ENCODE results near the gene SNX27. TPM values are rescaled to one million over a fixed set of nuclear protein-coding genes. Genes with fewer than 3 reads are reported as not detected.
"Not testable (repeated sequence)": the region's sequence is repeated elsewhere in the genome, so short reads cannot be mapped to it uniquely, and the experiment has no call there.

SNX27 gene
- total RNA-seq, 2 donors from 2014 or later, result 24.1 to 38.4 TPM

GRCh38 chr1:151596166-151596953 lies 15.5 kb upstream of the SNX27 start:
- 89% methylated on average over 5 of the region's 5 CpGs for WGBS
- H3K36me3 ChIP-seq, result no peaks in the 10 kb centered on the region
- intact Hi-C loops (cut with DNase I), result loop anchor here (10.0 kb wide), 2 partner anchors 62 to 408 kb away; no protein-coding TSS in a partner anchor
- DNase-seq (ENCODE audit: low spot score), result no peak
- no peak overlapping the region for H3K27ac ChIP-seq
- no peaks in the 10 kb centered on the region for H3K27me3 ChIP-seq (replicated peaks; ENCODE audit: insufficient read depth)
- no peaks in the 10 kb centered on the region for H3K4me1 ChIP-seq (replicated peaks)
- no peaks in the 10 kb centered on the region for H3K9me3 ChIP-seq
- TF ChIP-seq POLR2A (IDR thresholded peaks at IDR 0.05) (no peak), CTCF (IDR thresholded peaks at IDR 0.05) (no peak), POLR2AphosphoS5 (IDR thresholded peaks at IDR 0.05) (no peak)
- H3K4me3 ChIP-seq, result no peak overlapping the region

- 83% methylated on average over 5 of the region's 5 CpGs for WGBS
- H3K4me1 ChIP-seq (replicated peaks); H3K36me3 ChIP-seq; H3K9me3 ChIP-seq; DNase-seq (ENCODE audit: low spot score); H3K27me3 ChIP-seq (replicated peaks; ENCODE audit: insufficient read depth); intact Hi-C loops (cut with DNase I); H3K27ac ChIP-seq; H3K4me3 ChIP-seq: not testable (repeated sequence)
Observed at GRCh38 chr1:151602550-151602949, 9.3 kb upstream of the SNX27 start.

- Histone ChIP-seq H3K36me3 (no peaks in the 10 kb centered on the region), H3K27me3 (replicated peaks; ENCODE audit: insufficient read depth) (no peaks in the 10 kb centered on the region), H3K9me3 (no peaks in the 10 kb centered on the region), H3K4me1 (replicated peaks) (no peaks in the 10 kb centered on the region), H3K4me3 (no peak overlapping the region), H3K27ac (no peak overlapping the region)
- 70% methylated on average over 2 of the region's 2 CpGs for WGBS
- no peak for DNase-seq (ENCODE audit: low spot score)
- TF ChIP-seq POLR2A (IDR thresholded peaks at IDR 0.05), result no peak
- TF ChIP-seq POLR2AphosphoS5 (IDR thresholded peaks at IDR 0.05), result no peak
- TF ChIP-seq CTCF (IDR thresholded peaks at IDR 0.05), result no peak
- intact Hi-C loops (cut with DNase I), result no loop called here
Observed at GRCh38 chr1:151604291-151604690, 7.6 kb upstream of the SNX27 start.

GRCh38 chr1:151606384-151606783 lies 5.5 kb upstream of the SNX27 start:
- no peak for DNase-seq (ENCODE audit: low spot score)
- intact Hi-C loops (cut with DNase I), result loop anchor here (5.0 kb wide), 1 partner anchor 116 kb away; the partner anchor contains the start of gene RIIAD1
- Histone ChIP-seq H3K27ac (no peak overlapping the region), H3K4me1 (replicated peaks) (no peaks in the 10 kb centered on the region), H3K27me3 (replicated peaks; ENCODE audit: insufficient read depth) (no peaks in the 10 kb centered on the region), H3K9me3 (no peaks in the 10 kb centered on the region), H3K4me3 (no peak overlapping the region), H3K36me3 (no peaks in the 10 kb centered on the region)
- TF ChIP-seq POLR2A (IDR thresholded peaks at IDR 0.05), result no peak
- TF ChIP-seq POLR2AphosphoS5 (IDR thresholded peaks at IDR 0.05), result no peak
- TF ChIP-seq CTCF (IDR thresholded peaks at IDR 0.05), result no peak

GRCh38 chr1:151606857-151607256 lies 5.0 kb upstream of the SNX27 start:
- no peaks in the 10 kb centered on the region for H3K9me3 ChIP-seq
- 77% methylated on average over 3 of the region's 3 CpGs for WGBS
- H3K4me1 ChIP-seq (replicated peaks), result no peaks in the 10 kb centered on the region
- DNase-seq (ENCODE audit: low spot score), result no peak
- no peak overlapping the region for H3K27ac ChIP-seq
- no peaks in the 10 kb centered on the region for H3K36me3 ChIP-seq
- intact Hi-C loops (cut with DNase I), result loop anchor here (5.0 kb wide), 1 partner anchor 115 kb away; the partner anchor contains the start of gene RIIAD1
- TF ChIP-seq POLR2A (IDR thresholded peaks at IDR 0.05) (no peak), CTCF (IDR thresholded peaks at IDR 0.05) (no peak), POLR2AphosphoS5 (IDR thresholded peaks at IDR 0.05) (no peak)
- no peaks in the 10 kb centered on the region for H3K27me3 ChIP-seq (replicated peaks; ENCODE audit: insufficient read depth)
- no peak overlapping the region for H3K4me3 ChIP-seq
